ENCODE measurements around the gene DMWD.

Gene DMWD

GRCh38 chr19:45781214-45782161, 11.2 kb downstream of the DMWD start:
- DNase-seq (ENCODE audit: low read depth in 1 of 2, low spot score in 1 of 2), result no peak
- no peak for TF ChIP-seq GABPA (IDR thresholded peaks at IDR 0.05; ENCODE audit: low read depth)
- no peak for TF ChIP-seq POLR2AphosphoS5 (IDR thresholded peaks at IDR 0.05; ENCODE audit: low read depth)
- no peak for TF ChIP-seq SPI1 (IDR thresholded peaks at IDR 0.05; ENCODE audit: borderline replicate concordance, low read depth)
- TF ChIP-seq CTCF (IDR thresholded peaks at IDR 0.05; ENCODE audit: insufficient read depth, low read length), result no peak
- no peak for TF ChIP-seq REST (IDR thresholded peaks at IDR 0.05; ENCODE audit: insufficient replicate concordance, low read depth)
- H3K4me3 ChIP-seq (replicated peaks; ENCODE audit: insufficient read depth, low read length), result no peak overlapping the region
- H3K27me3 ChIP-seq (ENCODE audit: insufficient read depth, poor library complexity, severe bottlenecking), result peaks cover 73% of the 10 kb centered on the region
- no peak overlapping the region for H3K27ac ChIP-seq (replicated peaks)

- DNase-seq (ENCODE audit: low read depth in 1 of 2, low spot score in 1 of 2), result no peak
- H3K4me3 ChIP-seq (replicated peaks; ENCODE audit: insufficient read depth, low read length), result no peak overlapping the region
Measured at GRCh38 chr19:45780448-45781213, 12.0 kb downstream of the DMWD start.

More at GRCh38 chr19:45780448-45781213, 12.0 kb downstream of the DMWD start:
- TF ChIP-seq REST (IDR thresholded peaks at IDR 0.05; ENCODE audit: insufficient replicate concordance, low read depth), result no peak
- TF ChIP-seq GABPA (IDR thresholded peaks at IDR 0.05; ENCODE audit: low read depth), result no peak
- no peak for TF ChIP-seq POLR2AphosphoS5 (IDR thresholded peaks at IDR 0.05; ENCODE audit: low read depth)
- no peak for TF ChIP-seq CTCF (IDR thresholded peaks at IDR 0.05; ENCODE audit: insufficient read depth, low read length)
- TF ChIP-seq SPI1 (IDR thresholded peaks at IDR 0.05; ENCODE audit: borderline replicate concordance, low read depth), result no peak
- Histone ChIP-seq H3K27me3 (ENCODE audit: insufficient read depth, poor library complexity, severe bottlenecking) (peaks cover 67% of the 10 kb centered on the region), H3K27ac (replicated peaks) (no peak overlapping the region)
